GM12878 (cell line): ENCODE data around the gene SBF2. TPM values are rescaled to one million over a fixed set of nuclear protein-coding genes. Genes with fewer than 3 reads are reported as not detected.
A peak's percentile ranks its signal among the peaks of the same experiment; 100 is the strongest.

Experiments used
- BHLHE40 ChIP-seq, 2 experiments: fragments of 450-650 bp in 1 of 2; IDR thresholded peaks; 2 replicates each; pipeline ENCODE4 v1.6.1; 2011 to 2017; ENCODE audit warnings: low read depth in 2 of 2, borderline replicate concordance in 1 of 2, improper control_type of control experiment in 1 of 2, low read length in 1 of 2, mild to moderate bottlenecking in 1 of 2
- CBFB ChIP-seq: IDR thresholded peaks from 2 replicates; pipeline ENCODE4 v1.6.1; 2016; ENCODE audit warnings: antibody characterized with exemption, low read depth
- CBX3 ChIP-seq: fragments of 200-600 bp; sonication (generic); IDR thresholded peaks from 2 replicates; pipeline ENCODE4 v1.6.1; 2016; ENCODE audit warnings: low read depth, borderline replicate concordance
- CBX5 ChIP-seq: sonication (generic); IDR thresholded peaks from 2 replicates; pipeline ENCODE4 v1.6.1; 2016; ENCODE audit warnings: low read depth, moderate library complexity, mild to moderate bottlenecking, inconsistent platforms
- EGR1 ChIP-seq, 2 experiments: IDR thresholded peaks; 1 replicate in 1 of 2; 2 replicates in 1 of 2; pipeline ENCODE4 v1.6.1; 2011 to 2012; ENCODE audit warnings: low read depth in 2 of 2, low read length in 2 of 2, borderline replicate concordance in 1 of 2, mild to moderate bottlenecking in 1 of 2, moderate library complexity in 1 of 2
- IRF5 ChIP-seq: fragments of 450-650 bp; IDR thresholded peaks from 2 replicates; pipeline ENCODE4 v1.6.1; 2017; ENCODE audit warnings: borderline replicate concordance
- NFYB ChIP-seq: IDR thresholded peaks from 2 replicates; pipeline ENCODE4 v1.6.1; 2011; ENCODE audit warnings: low read depth, mild to moderate bottlenecking, low read length, improper control_type of control experiment, moderate library complexity; ENCODE audit not compliant: insufficient read depth
- NR2F1 ChIP-seq: fragments of 450-650 bp; conservative IDR thresholded peaks from 2 replicates; pipeline ENCODE4 v1.6.1; 2017; ENCODE audit warnings: mild to moderate bottlenecking
- PAX5 ChIP-seq: IDR thresholded peaks from 2 replicates; pipeline ENCODE4 v1.6.1; 2011; ENCODE audit warnings: low read depth, low read length, borderline replicate concordance
- SREBF1 ChIP-seq: IDR thresholded peaks from 2 replicates; pipeline ENCODE4 v1.6.1; 2012; ENCODE audit warnings: mild to moderate bottlenecking, low read length
- STAT3 ChIP-seq: IDR thresholded peaks from 2 replicates; pipeline ENCODE4 v1.6.1; 2011; ENCODE audit warnings: low read depth, low read length, improper control_type of control experiment
- TARDBP ChIP-seq: IDR thresholded peaks from 2 replicates; pipeline ENCODE4 v1.6.1; 2016; ENCODE audit warnings: borderline replicate concordance
- TCF3 ChIP-seq: IDR thresholded peaks from 2 replicates; pipeline ENCODE4 v1.6.1; 2012; ENCODE audit warnings: low read depth, mild to moderate bottlenecking, low read length, borderline replicate concordance; ENCODE audit not compliant: insufficient read depth
- ZZZ3 ChIP-seq: IDR thresholded peaks from 2 replicates; pipeline ENCODE4 v1.6.1; 2011; ENCODE audit warnings: low read depth; ENCODE audit not compliant: control insufficient read depth, insufficient read length
- polyA plus RNA-seq, 11 experiments: library from polyadenylated mRNA; depleted of rRNA in 4 of 11; unstranded in 6 of 11; stranded (reverse) in 5 of 11; fragments of >200 nt; fragmentation: Nextera tagmentation in 4 of 11; fragmentation: Illumina TruSeq in 1 of 11; extraction: Ambion mirVana in 4 of 11; extraction: Trizol in 1 of 11; gene quantifications; 1 replicate in 1 of 11; 2 replicates in 10 of 11; pipeline versions ENCODE4 v1.2.1 to v1.2.3, GENCODE V29; 2011 to 2016; ENCODE audit warnings: inconsistent platforms in 2 of 11, missing spikeins in 2 of 11, low read depth in 1 of 11
- total RNA-seq, 4 experiments: library from RNA; depleted of rRNA in 3 of 4; stranded (reverse); fragments of >200 nt in 3 of 4; fragmentation: Illumina TruSeq in 1 of 4; extraction: Trizol in 1 of 4; gene quantifications; 2 replicates each; pipeline versions ENCODE4 v1.2.1 to v1.2.3, GENCODE V29; 2013 to 2021
- TF ChIP-seq, protein P1 (sequence below): fragments of 450-650 bp; IDR thresholded peaks from 2 replicates; pipeline ENCODE4 v1.6.1; 2017; ENCODE audit warnings: mild to moderate bottlenecking, moderate library complexity
- TF ChIP-seq, protein P2 (sequence below): IDR thresholded peaks from 2 replicates; pipeline ENCODE4 v1.6.1; 2011; ENCODE audit warnings: borderline replicate concordance, low read depth, mild to moderate bottlenecking, moderate library complexity, mixed read lengths, low read length; ENCODE audit not compliant: insufficient read depth; ENCODE audit errors: extremely low read length
- TF ChIP-seq, protein P3 (sequence below): fragments of 450-650 bp; IDR thresholded peaks from 2 replicates; pipeline ENCODE4 v1.6.1; 2016; ENCODE audit warnings: mild to moderate bottlenecking
- TF ChIP-seq, protein P4 (sequence below), 3 experiments: IDR thresholded peaks in 2 of 3; conservative IDR thresholded peaks in 1 of 3; 2 replicates each; pipeline ENCODE4 v1.5.1; 2011; ENCODE audit warnings: low read depth in 3 of 3, low read length in 3 of 3, mild to moderate bottlenecking in 3 of 3, control low read depth in 2 of 3, moderate library complexity in 2 of 3, inconsistent platforms in 1 of 3, mixed read lengths in 1 of 3; ENCODE audit not compliant: control insufficient read depth in 2 of 3, insufficient read depth in 1 of 3; ENCODE audit errors: extremely low read depth in 1 of 3

SBF2 gene
- total and polyA plus RNA-seq, 10 of the 15 experiments (the other 5 are each of a cell fraction or from before 2014, with no cell fraction given), result 0.24 to 2.3 (median 1.1) TPM

GRCh38 chr11:10307400-10308200 lies 13.6 kb upstream of the SBF2 start (continued):
- TF ChIP-seq ZZZ3 (no peak), PAX5 (peak; percentile 80; the same call in 1 of the 2 replicates), TCF3 (peak; percentile 78), SREBF1 (no peak), IRF5 (peak; percentile 52; the same call in 1 of the 2 replicates), CBFB (no peak), STAT3 (no peak), NFYB (no peak), CBX3 (no peak), TARDBP (no peak), EGR1 (IDR thresholded peaks at IDR 0.05; ENCODE audit: borderline replicate concordance in 1 of 2, low read depth in 2 of 2, low read length in 2 of 2) (peak in 1 of 2 experiments; percentile 65; a peak in 2 of 3 replicates), NR2F1 (peak; percentile 67), CBX5 (peak; percentile 58; the same call in 1 of the 2 replicates), BHLHE40 (IDR thresholded peaks at IDR 0.05; ENCODE audit: borderline replicate concordance in 1 of 2, low read depth in 2 of 2, low read length in 1 of 2) (peak; percentile 64 to 88; a peak in 3 of 4 replicates)
- TF ChIP-seq, protein P1, sequence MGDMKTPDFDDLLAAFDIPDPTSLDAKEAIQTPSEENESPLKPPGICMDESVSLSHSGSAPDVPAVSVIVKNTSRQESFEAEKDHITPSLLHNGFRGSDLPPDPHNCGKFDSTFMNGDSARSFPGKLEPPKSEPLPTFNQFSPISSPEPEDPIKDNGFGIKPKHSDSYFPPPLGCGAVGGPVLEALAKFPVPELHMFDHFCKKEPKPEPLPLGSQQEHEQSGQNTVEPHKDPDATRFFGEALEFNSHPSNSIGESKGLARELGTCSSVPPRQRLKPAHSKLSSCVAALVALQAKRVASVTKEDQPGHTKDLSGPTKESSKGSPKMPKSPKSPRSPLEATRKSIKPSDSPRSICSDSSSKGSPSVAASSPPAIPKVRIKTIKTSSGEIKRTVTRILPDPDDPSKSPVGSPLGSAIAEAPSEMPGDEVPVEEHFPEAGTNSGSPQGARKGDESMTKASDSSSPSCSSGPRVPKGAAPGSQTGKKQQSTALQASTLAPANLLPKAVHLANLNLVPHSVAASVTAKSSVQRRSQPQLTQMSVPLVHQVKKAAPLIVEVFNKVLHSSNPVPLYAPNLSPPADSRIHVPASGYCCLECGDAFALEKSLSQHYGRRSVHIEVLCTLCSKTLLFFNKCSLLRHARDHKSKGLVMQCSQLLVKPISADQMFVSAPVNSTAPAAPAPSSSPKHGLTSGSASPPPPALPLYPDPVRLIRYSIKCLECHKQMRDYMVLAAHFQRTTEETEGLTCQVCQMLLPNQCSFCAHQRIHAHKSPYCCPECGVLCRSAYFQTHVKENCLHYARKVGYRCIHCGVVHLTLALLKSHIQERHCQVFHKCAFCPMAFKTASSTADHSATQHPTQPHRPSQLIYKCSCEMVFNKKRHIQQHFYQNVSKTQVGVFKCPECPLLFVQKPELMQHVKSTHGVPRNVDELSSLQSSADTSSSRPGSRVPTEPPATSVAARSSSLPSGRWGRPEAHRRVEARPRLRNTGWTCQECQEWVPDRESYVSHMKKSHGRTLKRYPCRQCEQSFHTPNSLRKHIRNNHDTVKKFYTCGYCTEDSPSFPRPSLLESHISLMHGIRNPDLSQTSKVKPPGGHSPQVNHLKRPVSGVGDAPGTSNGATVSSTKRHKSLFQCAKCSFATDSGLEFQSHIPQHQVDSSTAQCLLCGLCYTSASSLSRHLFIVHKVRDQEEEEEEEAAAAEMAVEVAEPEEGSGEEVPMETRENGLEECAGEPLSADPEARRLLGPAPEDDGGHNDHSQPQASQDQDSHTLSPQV, result no peak
- TF ChIP-seq, protein P2, sequence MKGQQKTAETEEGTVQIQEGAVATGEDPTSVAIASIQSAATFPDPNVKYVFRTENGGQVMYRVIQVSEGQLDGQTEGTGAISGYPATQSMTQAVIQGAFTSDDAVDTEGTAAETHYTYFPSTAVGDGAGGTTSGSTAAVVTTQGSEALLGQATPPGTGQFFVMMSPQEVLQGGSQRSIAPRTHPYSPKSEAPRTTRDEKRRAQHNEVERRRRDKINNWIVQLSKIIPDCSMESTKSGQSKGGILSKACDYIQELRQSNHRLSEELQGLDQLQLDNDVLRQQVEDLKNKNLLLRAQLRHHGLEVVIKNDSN, result peak; percentile 5
- TF ChIP-seq, protein P3, sequence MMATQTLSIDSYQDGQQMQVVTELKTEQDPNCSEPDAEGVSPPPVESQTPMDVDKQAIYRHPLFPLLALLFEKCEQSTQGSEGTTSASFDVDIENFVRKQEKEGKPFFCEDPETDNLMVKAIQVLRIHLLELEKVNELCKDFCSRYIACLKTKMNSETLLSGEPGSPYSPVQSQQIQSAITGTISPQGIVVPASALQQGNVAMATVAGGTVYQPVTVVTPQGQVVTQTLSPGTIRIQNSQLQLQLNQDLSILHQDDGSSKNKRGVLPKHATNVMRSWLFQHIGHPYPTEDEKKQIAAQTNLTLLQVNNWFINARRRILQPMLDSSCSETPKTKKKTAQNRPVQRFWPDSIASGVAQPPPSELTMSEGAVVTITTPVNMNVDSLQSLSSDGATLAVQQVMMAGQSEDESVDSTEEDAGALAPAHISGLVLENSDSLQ, result no peak
- TF ChIP-seq, protein P4, sequence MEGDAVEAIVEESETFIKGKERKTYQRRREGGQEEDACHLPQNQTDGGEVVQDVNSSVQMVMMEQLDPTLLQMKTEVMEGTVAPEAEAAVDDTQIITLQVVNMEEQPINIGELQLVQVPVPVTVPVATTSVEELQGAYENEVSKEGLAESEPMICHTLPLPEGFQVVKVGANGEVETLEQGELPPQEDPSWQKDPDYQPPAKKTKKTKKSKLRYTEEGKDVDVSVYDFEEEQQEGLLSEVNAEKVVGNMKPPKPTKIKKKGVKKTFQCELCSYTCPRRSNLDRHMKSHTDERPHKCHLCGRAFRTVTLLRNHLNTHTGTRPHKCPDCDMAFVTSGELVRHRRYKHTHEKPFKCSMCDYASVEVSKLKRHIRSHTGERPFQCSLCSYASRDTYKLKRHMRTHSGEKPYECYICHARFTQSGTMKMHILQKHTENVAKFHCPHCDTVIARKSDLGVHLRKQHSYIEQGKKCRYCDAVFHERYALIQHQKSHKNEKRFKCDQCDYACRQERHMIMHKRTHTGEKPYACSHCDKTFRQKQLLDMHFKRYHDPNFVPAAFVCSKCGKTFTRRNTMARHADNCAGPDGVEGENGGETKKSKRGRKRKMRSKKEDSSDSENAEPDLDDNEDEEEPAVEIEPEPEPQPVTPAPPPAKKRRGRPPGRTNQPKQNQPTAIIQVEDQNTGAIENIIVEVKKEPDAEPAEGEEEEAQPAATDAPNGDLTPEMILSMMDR (IDR thresholded peaks at IDR 0.05 in 2 of 3, conservative IDR thresholded peaks at IDR 0.05 in 1 of 3; ENCODE audit: control insufficient read depth in 2 of 3, extremely low read depth in 1 of 3, insufficient read depth in 1 of 3, low read depth in 3 of 3, low read length in 3 of 3), result peak; percentile 78 to 89 (median 87)
